K562 (cell line): ENCODE measurements around the gene WWOX. TPM values are rescaled to one million over a fixed set of nuclear protein-coding genes. Genes with fewer than 3 reads are reported as not detected.

Experiments
- ATAC-seq: fragments of 200-7000 bp; cut with Tn5 transposase; 3 replicates; pipeline ENCODE4 v1.9.1; 2020; ENCODE audit warnings: moderate library complexity
- BruUV-seq: library from RNA; stranded (reverse); fragments of 400-500 nt; replicated peaks from 2 replicates; lab custom pipeline; 2021; lab: Mats Ljungman, UMichigan
- CTCF ChIA-PET: fragments of 300-600 bp; formaldehyde crosslinking; extraction: SDS; loops from one replicate; lab custom pipeline; 2021; ENCODE audit warnings: low intra/inter-chr PET ratio; lab: Yijun Ruan, JAX
- POLR2A ChIA-PET: fragments of 300-600, 350-650 bp; sonication (Branson Sonifier 250); formaldehyde crosslinking; extraction: SDS; loops from one replicate; lab custom pipeline; 2021; ENCODE audit warnings: antibody characterized with exemption, inconsistent platforms; lab: Yijun Ruan, JAX
- DNase-seq, 4 experiments: peaks; one replicate each; pipeline versions ENCODE4 v3.0.0 to v3.0.0-alpha.2; 2011 to 2018; ENCODE audit warnings: low spot score in 3 of 4, mixed read lengths in 3 of 4; ENCODE audit errors: extremely low read depth in 1 of 4
- FAIRE-seq: peaks from 2 replicates; lab custom pipeline; 2011; peaks lifted over from hg19 to GRCh38; lab: Jason Lieb, UNC
- H2AFZ ChIP-seq: 2 replicates; pipeline ENCODE4 v1.6.0; 2011; ENCODE audit warnings: low read depth, low read length, control low read depth, inconsistent platforms
- H3K27ac ChIP-seq: fragments of 200-600 bp; 3 replicates; pipeline ENCODE4 v1.8.0; 2011; ENCODE audit warnings: low read depth, mild to moderate bottlenecking, control low read depth, inconsistent platforms, low read length, moderate library complexity, mixed read lengths; ENCODE audit errors: extremely low read depth
- H3K27me3 ChIP-seq, 2 experiments: fragments of 300-600 bp in 1 of 2; 2 replicates in 1 of 2; 3 replicates in 1 of 2; pipeline versions ENCODE4 v1.6.0 to v1.8.0; 2011; ENCODE audit warnings: inconsistent platforms in 2 of 2, low read length in 2 of 2, mild to moderate bottlenecking in 1 of 2, mixed read lengths in 1 of 2, moderate library complexity in 1 of 2; ENCODE audit not compliant: control insufficient read depth in 2 of 2, insufficient read depth in 2 of 2
- H3K36me3 ChIP-seq: fragments of 300-600 bp; 3 replicates; pipeline ENCODE4 v1.8.0; 2011; ENCODE audit warnings: mild to moderate bottlenecking, low read length, inconsistent platforms; ENCODE audit not compliant: control insufficient read depth, insufficient read depth
- H3K4me1 ChIP-seq, 2 experiments: fragments of 200-600 bp in 1 of 2; replicated peaks in 1 of 2; 2 replicates in 1 of 2; 3 replicates in 1 of 2; pipeline versions ENCODE4 v1.5.1 to v1.8.0; 2011; ENCODE audit warnings: inconsistent platforms in 2 of 2, low read length in 2 of 2, mild to moderate bottlenecking in 1 of 2, mixed read lengths in 1 of 2, moderate library complexity in 1 of 2; ENCODE audit not compliant: control insufficient read depth in 2 of 2, insufficient read depth in 2 of 2
- H3K4me2 ChIP-seq: 2 replicates; pipeline ENCODE4 v1.6.1; 2011; ENCODE audit warnings: low read length, control low read depth, inconsistent platforms, mixed read lengths; ENCODE audit not compliant: insufficient read depth
- H3K4me3 ChIP-seq: fragments of 200-600 bp; sonication (generic), shearing (Covaris generic); 2 replicates; pipeline ENCODE4 v1.5.1; 2016; ENCODE audit warnings: control low read depth, inconsistent platforms
- H3K79me2 ChIP-seq: fragments of 200-600 bp; 3 replicates; pipeline ENCODE4 v1.8.0; 2011; ENCODE audit warnings: low read length, inconsistent platforms; ENCODE audit not compliant: control insufficient read depth, insufficient read depth
- H3K9ac ChIP-seq, 2 experiments: 2 replicates each; pipeline versions ENCODE4 v1.6.0 to v1.6.1; 2011; ENCODE audit warnings: low read depth in 2 of 2, low read length in 2 of 2, control low read depth in 1 of 2, inconsistent platforms in 1 of 2, mild to moderate bottlenecking in 1 of 2, mixed read lengths in 1 of 2; ENCODE audit not compliant: insufficient read depth in 1 of 2
- H3K9me1 ChIP-seq: one replicate; pipeline ENCODE4 v1.6.0; 2011; ENCODE audit warnings: inconsistent platforms, mild to moderate bottlenecking, low read length, moderate library complexity; ENCODE audit not compliant: control insufficient read depth, insufficient read depth
- H3K9me3 ChIP-seq: replicated peaks from 2 replicates; pipeline ENCODE4 v1.5.1; 2011; ENCODE audit warnings: low read depth, low read length, inconsistent platforms; ENCODE audit not compliant: control insufficient read depth, insufficient read depth
- H4K20me1 ChIP-seq: replicated peaks from 2 replicates; pipeline ENCODE4 v1.6.1; 2011; ENCODE audit warnings: low read length, inconsistent platforms, mixed read lengths; ENCODE audit not compliant: control insufficient read depth, insufficient read depth
- E2F8 ChIP-seq: fragments of 450-650 bp; IDR thresholded peaks from 2 replicates; pipeline ENCODE4 v1.7.1; 2018; ENCODE audit warnings: mild to moderate bottlenecking, low read depth; ENCODE audit not compliant: partially characterized antibody
- HES1 ChIP-seq: fragments of 450-650 bp; IDR thresholded peaks from 2 replicates; pipeline ENCODE4 v1.6.1; 2016; ENCODE audit warnings: low read depth, mild to moderate bottlenecking, moderate library complexity
- JUNB ChIP-seq: fragments of 450-650 bp; formaldehyde crosslinking; conservative IDR thresholded peaks from 2 replicates; pipeline ENCODE4 v1.4.0; 2020; ENCODE audit warnings: mild to moderate bottlenecking
- KDM2B ChIP-seq: fragments of 250-450 bp; sonication (Bioruptor Pico); IDR thresholded peaks from 2 replicates; pipeline ENCODE4 v1.8.0; 2021; ENCODE audit warnings: mild to moderate bottlenecking, moderate library complexity
- KLF16 ChIP-seq: IDR thresholded peaks from 2 replicates; pipeline ENCODE4 v1.6.1; 2016; ENCODE audit warnings: antibody characterized with exemption
- MEF2A ChIP-seq: IDR thresholded peaks from 2 replicates; pipeline ENCODE4 v1.6.1; 2011; ENCODE audit warnings: low read depth, mild to moderate bottlenecking, low read length, moderate library complexity; ENCODE audit not compliant: control insufficient read depth
- PCBP2 ChIP-seq: fragments of 200-400 bp; formaldehyde crosslinking; IDR thresholded peaks from 2 replicates; pipeline ENCODE4 v1.6.1; 2018; ENCODE audit warnings: low read length, low read depth, mild to moderate bottlenecking, moderate library complexity; ENCODE audit not compliant: poor library complexity, severe bottlenecking
- PTBP1 ChIP-seq: fragments of 200-400 bp; formaldehyde crosslinking; IDR thresholded peaks from 2 replicates; pipeline ENCODE4 v1.6.1; 2017; ENCODE audit warnings: low read depth, low read length
- RAD21 ChIP-seq, 2 experiments: fragments of 250-450 bp in 1 of 2; fragments of 450-650 bp in 1 of 2; sonication (Bioruptor Pico) in 1 of 2; formaldehyde crosslinking in 1 of 2; IDR thresholded peaks in 1 of 2; conservative IDR thresholded peaks in 1 of 2; 2 replicates each; pipeline versions ENCODE4 v1.4.0 to v1.8.0; 2020 to 2022; ENCODE audit warnings: mild to moderate bottlenecking in 2 of 2, moderate library complexity in 1 of 2
- TAF7 ChIP-seq: fragments of 450-650 bp; IDR thresholded peaks from 2 replicates; pipeline ENCODE4 v1.6.1; 2016; ENCODE audit warnings: missing genetic modification characterization, missing compliant biosample characterization
- TCFL5 ChIP-seq: fragments of 250-450 bp; sonication (Bioruptor Pico); conservative IDR thresholded peaks from 2 replicates; pipeline ENCODE4 v1.6.1; 2021; ENCODE audit warnings: mild to moderate bottlenecking, moderate library complexity, matching md5 sums
- ZBED1 ChIP-seq: IDR thresholded peaks from 2 replicates; pipeline ENCODE4 v1.6.1; 2014
- ZNF175 ChIP-seq: fragments of 200-800 bp; sonication (Bioruptor generic); IDR thresholded peaks from 2 replicates; pipeline ENCODE4 v1.6.1; 2016; ENCODE audit warnings: low read depth, mild to moderate bottlenecking, missing genetic modification characterization, missing compliant biosample characterization
- ZNF212 ChIP-seq: fragments of 450-650 bp; formaldehyde crosslinking; IDR thresholded peaks from 2 replicates; pipeline ENCODE4 v1.4.0; 2020; ENCODE audit warnings: mild to moderate bottlenecking
- ZNF75A ChIP-seq: fragments of 450-650 bp; formaldehyde crosslinking; IDR thresholded peaks from 2 replicates; pipeline ENCODE4 v1.4.0; 2020; ENCODE audit warnings: mild to moderate bottlenecking
- WGBS: fragments of 100-300 bp; shearing (Covaris generic); methylation state at CpG from one replicate; pipeline ENCODE4 v1.1.6; 2016; ENCODE audit warnings: low coverage, mixed read lengths; ENCODE audit not compliant: insufficient coverage; ENCODE audit errors: missing lambda C conversion rate; 5-methylcytosine and 5-hydroxymethylcytosine counted together
- in situ Hi-C: fragments of 300-500 bp; cut with MboI; formaldehyde crosslinking; loops from 4 replicates; pipeline ENCODE4 v1.15.0; 2018; ENCODE audit warnings: inconsistent platforms, mixed read lengths
- intact Hi-C: fragments of 100-400 bp; cut with micrococcal nuclease; formaldehyde crosslinking; loops from 2 replicates; pipeline ENCODE4 v1.14.2; 2022
- polyA plus RNA-seq, 8 experiments: library from polyadenylated mRNA; depleted of rRNA in 4 of 8; stranded (reverse) in 5 of 8; unstranded in 3 of 8; fragments of >200 nt; fragmentation: Nextera tagmentation in 2 of 8; fragmentation: Illumina TruSeq in 1 of 8; extraction: Ambion mirVana in 2 of 8; extraction: Trizol in 1 of 8; gene quantifications; 2 replicates each; pipeline versions ENCODE4 v1.2.1 to v1.2.3, GENCODE V29; 2011 to 2014; ENCODE audit warnings: inconsistent platforms in 1 of 8, missing spikeins in 1 of 8
- total RNA-seq, 7 experiments: library from RNA; depleted of rRNA in 6 of 7; stranded (reverse); fragments of >200 nt in 6 of 7; fragmentation: Illumina TruSeq in 2 of 7; extraction: Trizol in 2 of 7; gene quantifications; 2 replicates each; pipeline versions ENCODE4 v1.2.1 to v1.2.3, GENCODE V29; 2011 to 2021; ENCODE audit warnings: low replicate concordance in 1 of 7
- TF ChIP-seq, protein P1 (sequence below): fragments of 450-650 bp; IDR thresholded peaks from 2 replicates; pipeline ENCODE4 v1.6.1; 2018; ENCODE audit warnings: mild to moderate bottlenecking, low read depth; ENCODE audit not compliant: partially characterized antibody

WWOX gene
- total and polyA plus RNA-seq, 9 of the 15 experiments (the other 6 are each of a cell fraction or from before 2014, with no cell fraction given), result 1.6 to 22.7 (median 8.1) TPM

DNA sequence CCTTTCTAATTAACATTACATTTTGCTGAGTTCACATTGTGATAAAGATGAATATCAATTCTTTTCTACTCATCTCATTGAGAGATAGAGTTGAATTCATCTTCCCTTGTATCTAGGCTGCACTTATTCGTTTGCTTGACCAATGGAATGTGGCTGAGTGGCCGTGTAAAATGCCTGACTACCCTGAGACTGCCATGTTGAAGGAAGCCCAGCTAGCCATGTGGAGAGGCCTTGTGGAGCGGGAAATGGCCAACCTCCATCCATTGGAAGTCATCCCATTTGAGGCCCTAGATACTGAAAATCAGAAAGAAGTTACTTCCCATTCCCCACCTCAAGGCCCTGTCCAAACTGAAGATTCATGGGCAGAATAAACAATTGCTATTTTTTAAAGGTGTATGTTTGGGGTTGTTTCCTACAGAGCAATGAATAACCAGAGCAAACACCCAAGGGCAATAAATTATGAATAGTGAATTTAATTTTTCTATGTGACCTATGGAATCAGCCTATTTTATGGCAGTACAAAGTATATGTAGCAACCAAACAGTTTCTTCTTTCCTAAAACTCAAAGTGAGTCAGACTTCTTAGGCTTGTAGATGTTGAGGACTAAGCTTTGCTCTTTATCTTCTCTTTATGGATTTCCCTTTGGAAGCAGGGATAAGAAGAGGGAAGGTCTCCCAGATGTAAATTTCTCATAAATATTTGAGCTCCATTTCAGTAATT is 956.0 kb downstream of the WWOX start (continued):
- TF ChIP-seq, protein P1, sequence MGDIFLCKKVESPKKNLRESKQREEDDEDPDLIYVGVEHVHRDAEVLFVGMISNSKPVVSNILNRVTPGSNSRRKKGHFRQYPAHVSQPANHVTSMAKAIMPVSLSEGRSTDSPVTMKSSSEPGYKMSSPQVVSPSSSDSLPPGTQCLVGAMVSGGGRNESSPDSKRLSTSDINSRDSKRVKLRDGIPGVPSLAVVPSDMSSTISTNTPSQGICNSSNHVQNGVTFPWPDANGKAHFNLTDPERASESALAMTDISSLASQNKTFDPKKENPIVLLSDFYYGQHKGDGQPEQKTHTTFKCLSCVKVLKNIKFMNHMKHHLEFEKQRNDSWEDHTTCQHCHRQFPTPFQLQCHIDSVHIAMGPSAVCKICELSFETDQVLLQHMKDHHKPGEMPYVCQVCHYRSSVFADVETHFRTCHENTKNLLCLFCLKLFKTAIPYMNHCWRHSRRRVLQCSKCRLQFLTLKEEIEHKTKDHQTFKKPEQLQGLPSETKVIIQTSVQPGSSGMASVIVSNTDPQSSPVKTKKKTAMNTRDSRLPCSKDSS, result no peak

DNA sequence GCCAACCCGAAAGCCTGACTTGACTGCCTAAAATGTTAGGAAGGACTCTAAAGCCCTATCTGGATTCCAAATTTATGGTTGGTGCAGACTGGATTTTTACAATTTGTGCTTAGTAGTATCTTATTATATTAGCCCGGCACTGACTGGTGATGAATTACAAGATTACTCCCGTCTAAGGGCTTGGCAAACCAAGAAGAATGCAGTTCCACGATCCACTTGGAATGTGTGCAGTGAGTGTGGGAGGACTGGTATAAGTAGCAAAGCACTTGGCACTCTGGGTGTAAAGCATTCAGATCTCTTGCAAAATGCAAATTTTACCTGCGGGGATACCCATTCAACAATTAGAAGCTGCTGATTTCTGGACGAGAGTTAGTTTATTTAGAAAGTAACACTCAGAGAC is 961.7 kb downstream of the WWOX start:
- no peak for FAIRE-seq
- peaks cover 0 to 4% of the 10 kb centered on the region in 2 experiments; a peak in 2 of 5 replicates for H3K27me3 ChIP-seq
- H2AFZ ChIP-seq, result no peak overlapping the region
- no peaks in the 10 kb centered on the region for H3K9me3 ChIP-seq
- H3K4me2 ChIP-seq, result no peak overlapping the region
- 2% methylated on average over 6 of the region's 6 CpGs for WGBS
- TF ChIP-seq TAF7 (tag) (no peak), HES1 (no peak), KDM2B (CRISPR knock-in tag) (no peak), ZNF212 (CRISPR knock-in tag) (no peak), PCBP2 (no peak), KLF16 (no peak), ZNF175 (CRISPR knock-in tag) (no peak), PTBP1 (no peak), ZBED1 (no peak), ZNF75A (CRISPR knock-in tag) (no peak), RAD21 (CRISPR knock-in tag; conservative IDR thresholded peaks at IDR 0.05 in 1 of 2, IDR thresholded peaks at IDR 0.05 in 1 of 2) (no peak), TCFL5 (CRISPR knock-in tag) (no peak), JUNB (CRISPR knock-in tag) (no peak), MEF2A (no peak), E2F8 (no peak)
- TF ChIP-seq, all 486 proteins: peak for 0
- BruUV-seq, result no TSS peak
- POLR2A ChIA-PET, result interaction anchor here (0.6 kb wide), 1 partner anchor 1254 kb away, joined by 3 read pairs; no protein-coding TSS in a partner anchor
- DNase-seq (no peak), ATAC-seq (no peak)
- Histone ChIP-seq H3K36me3 (no peaks in the 10 kb centered on the region), H4K20me1 (no peaks in the 10 kb centered on the region), H3K4me1 (no peaks in the 10 kb centered on the region), H3K79me2 (no peaks in the 10 kb centered on the region), H3K9me1 (no peaks in the 10 kb centered on the region), H3K27ac (no peak overlapping the region), H3K9ac (no peak overlapping the region), H3K4me3 (no peak overlapping the region)
- in situ Hi-C loops, result no loop called here
- CTCF ChIA-PET, result no interaction called here
- intact Hi-C loops, result no loop called here
